BLaER1 (cell line): ENCODE results near the gene KIF1C.
"Not testable (repeated sequence)": the region's sequence is repeated elsewhere in the genome, so short reads cannot be mapped to it uniquely, and the experiment has no call there.

Experiments used
- H3K27ac ChIP-seq: shearing (Covaris generic); formaldehyde crosslinking; 2 replicates; pipeline ENCODE4 v1.8.1; 2022
- H3K27me3 ChIP-seq: shearing (Covaris generic); formaldehyde crosslinking; 2 replicates; pipeline ENCODE4 v1.8.1; 2022
- H3K36me3 ChIP-seq: shearing (Covaris generic); formaldehyde crosslinking; 2 replicates; pipeline ENCODE4 v1.8.1; 2022
- H3K4me1 ChIP-seq: shearing (Covaris generic); formaldehyde crosslinking; 2 replicates; pipeline ENCODE4 v1.8.1; 2022
- H3K4me2 ChIP-seq: shearing (Covaris generic); formaldehyde crosslinking; 2 replicates; pipeline ENCODE4 v1.8.1; 2022
- H3K4me3 ChIP-seq: shearing (Covaris generic); formaldehyde crosslinking; 2 replicates; pipeline ENCODE4 v1.8.1; 2022
- H3K9ac ChIP-seq: shearing (Covaris generic); formaldehyde crosslinking; 2 replicates; pipeline ENCODE4 v1.8.1; 2022
- H3K9me3 ChIP-seq: shearing (Covaris generic); formaldehyde crosslinking; 2 replicates; pipeline ENCODE4 v1.8.1; 2022
- H4K20me1 ChIP-seq: shearing (Covaris generic); formaldehyde crosslinking; 2 replicates; pipeline ENCODE4 v1.8.1; 2022
- Cebpa-rat ChIP-seq: shearing (Covaris generic); IDR thresholded peaks from 2 replicates; pipeline ENCODE4 v1.8.1; 2022

The KIF1C gene

DNA sequence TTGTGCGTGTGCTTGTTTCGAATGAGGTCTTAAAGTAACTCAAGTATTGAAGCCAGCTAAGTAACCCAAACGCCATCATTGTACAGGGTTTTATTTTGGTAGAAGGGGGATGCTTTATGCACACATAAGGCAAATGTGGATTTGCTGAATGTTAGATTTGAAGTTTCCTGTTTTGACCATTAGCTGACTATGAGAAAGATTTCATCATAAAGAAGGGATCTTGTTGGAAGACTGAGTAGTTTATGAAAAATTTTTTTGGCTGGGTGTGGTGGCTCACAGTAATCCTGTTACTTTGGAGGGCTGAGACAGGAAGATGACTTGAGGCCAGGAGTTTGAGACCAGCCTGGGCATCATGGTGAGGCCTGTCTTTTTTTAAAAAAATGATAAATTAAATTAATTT lies 70.5 kb downstream of the KIF1C start:
- H3K36me3 ChIP-seq = no peaks in the 10 kb centered on the region
- H3K27ac ChIP-seq = no peak overlapping the region
- no peaks in the 10 kb centered on the region for H3K4me1 ChIP-seq
- H3K4me3 ChIP-seq = no peak overlapping the region
- H4K20me1 ChIP-seq = no peaks in the 10 kb centered on the region
- no peaks in the 10 kb centered on the region for H3K27me3 ChIP-seq
- TF ChIP-seq Cebpa-rat = no peak
- H3K9me3 ChIP-seq = no peaks in the 10 kb centered on the region
- H3K4me2 ChIP-seq = no peak overlapping the region
- no peak overlapping the region for H3K9ac ChIP-seq

GRCh38 chr17:5069724-5070123 lies 72.0 kb downstream of the KIF1C start:
- no peak overlapping the region for H3K4me3 ChIP-seq
- TF ChIP-seq Cebpa-rat = no peak
- H3K36me3 ChIP-seq = no peaks in the 10 kb centered on the region
- no peak overlapping the region for H3K4me2 ChIP-seq
- no peak overlapping the region for H3K27ac ChIP-seq
- no peak overlapping the region for H3K9ac ChIP-seq
- no peaks in the 10 kb centered on the region for H3K27me3 ChIP-seq
- no peaks in the 10 kb centered on the region for H4K20me1 ChIP-seq
- no peaks in the 10 kb centered on the region for H3K4me1 ChIP-seq
- H3K9me3 ChIP-seq = no peaks in the 10 kb centered on the region

DNA sequence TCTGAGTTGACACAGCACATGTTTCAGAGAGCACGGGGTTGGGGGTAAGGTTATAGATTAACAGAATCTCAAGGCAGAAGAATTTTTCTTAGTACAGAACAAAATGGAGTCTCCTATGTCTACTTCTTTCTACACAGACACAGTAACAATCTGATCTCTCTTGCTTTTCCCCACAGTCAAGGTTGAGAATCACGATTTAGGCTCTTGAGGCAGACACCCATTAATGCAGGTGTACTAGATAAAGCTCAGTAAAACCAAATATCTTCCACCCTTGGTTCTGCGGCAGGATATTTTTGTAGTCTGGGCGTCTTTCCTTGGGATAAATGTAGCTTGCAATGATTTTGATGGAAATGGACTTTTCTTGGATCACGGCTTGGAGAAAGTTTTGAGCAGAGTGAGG lies 77.7 kb downstream of the KIF1C start:
- H3K4me2 ChIP-seq, H3K9me3 ChIP-seq, H3K27me3 ChIP-seq, H3K27ac ChIP-seq, H3K36me3 ChIP-seq, H3K9ac ChIP-seq, H4K20me1 ChIP-seq, H3K4me3 ChIP-seq: not testable (repeated sequence)
- H3K4me1 ChIP-seq = peaks cover 24% of the 10 kb centered on the region

GRCh38 chr17:5077275-5077674 lies 79.5 kb downstream of the KIF1C start:
- Histone ChIP-seq H3K4me3 (peak overlapping the region; percentile 73; the same call in 1 of the 2 replicates), H3K9me3 (peaks cover 16% of the 10 kb centered on the region)
- not testable (repeated sequence) for H3K27ac ChIP-seq

GRCh38 chr17:5077781-5078105 lies 80.0 kb downstream of the KIF1C start:
- peaks cover 24% of the 10 kb centered on the region for H3K4me1 ChIP-seq
- peak overlapping the region; percentile 74 for H3K9ac ChIP-seq
- H3K27ac ChIP-seq = peak overlapping the region; percentile 77
- H4K20me1 ChIP-seq = no peaks in the 10 kb centered on the region
- no peaks in the 10 kb centered on the region for H3K27me3 ChIP-seq
- TF ChIP-seq Cebpa-rat = no peak
- H3K4me2 ChIP-seq = peak overlapping the region; percentile 92
- peaks cover 10% of the 10 kb centered on the region; the same call in 1 of the 2 replicates for H3K36me3 ChIP-seq
- H3K4me3 ChIP-seq = peak overlapping the region; percentile 73
- peaks cover 20% of the 10 kb centered on the region for H3K9me3 ChIP-seq

More at GRCh38 chr17:5077275-5077674, 79.5 kb downstream of the KIF1C start:
- not testable (repeated sequence) for H3K9ac ChIP-seq, H3K27me3 ChIP-seq, H4K20me1 ChIP-seq, H3K36me3 ChIP-seq
- peak overlapping the region; percentile 92 for H3K4me2 ChIP-seq
- H3K4me1 ChIP-seq = peaks cover 24% of the 10 kb centered on the region
